GM18517 (cell line): ENCODE measurements around the gene DNAJB12.
"Not testable (repeated sequence)": the region's sequence is repeated elsewhere in the genome, so short reads cannot be mapped to it uniquely, and the experiment has no call there.

ENCODE experiments used
- ATAC-seq: cut with Tn5 transposase; IDR thresholded peaks from one replicate; pipeline ENCODE4 v1.9.1; 2021; ENCODE audit warnings: mild to moderate bottlenecking, moderate library complexity; ENCODE audit not compliant: unreplicated experiment

The DNAJB12 gene

GRCh38 chr10:72354356-72355213 is at the start of gene DNAJB12:
Gene DNAJB12 (minus strand): TSS chr10:72354919. CDS start chr10:72354897, 22 bp downstream.
- peak; percentile 68 for ATAC-seq

GRCh38 chr10:72395581-72395980 is 40.9 kb upstream of the DNAJB12 start:
- not testable (repeated sequence) for ATAC-seq

GRCh38 chr10:72392571-72392970 is 37.9 kb upstream of the DNAJB12 start:
- ATAC-seq: no peak

GRCh38 chr10:72390764-72391163 is 36.0 kb upstream of the DNAJB12 start:
- no peak for ATAC-seq

GRCh38 chr10:72389716-72390115 is 35.0 kb upstream of the DNAJB12 start:
- ATAC-seq: no peak

GRCh38 chr10:72389014-72389413 is 34.3 kb upstream of the DNAJB12 start:
- ATAC-seq: no peak

GRCh38 chr10:72388062-72388461 is 33.3 kb upstream of the DNAJB12 start:
- ATAC-seq: no peak

- no peak for ATAC-seq
Measured at GRCh38 chr10:72386916-72387586, 32.3 kb upstream of the DNAJB12 start.

GRCh38 chr10:72385724-72386123 is 31.0 kb upstream of the DNAJB12 start:
- ATAC-seq: no peak

GRCh38 chr10:72384982-72385381 is 30.3 kb upstream of the DNAJB12 start:
- ATAC-seq: not testable (repeated sequence)

- ATAC-seq: no peak
Measured at GRCh38 chr10:72379776-72380175, 25.1 kb upstream of the DNAJB12 start.

GRCh38 chr10:72379062-72379461 is 24.3 kb upstream of the DNAJB12 start:
- no peak for ATAC-seq

- no peak for ATAC-seq
Measured at GRCh38 chr10:72375585-72375984, 20.9 kb upstream of the DNAJB12 start.

GRCh38 chr10:72375173-72375572 is 20.5 kb upstream of the DNAJB12 start:
- no peak for ATAC-seq

- no peak for ATAC-seq
Measured at GRCh38 chr10:72370201-72370722, 15.5 kb upstream of the DNAJB12 start.

GRCh38 chr10:72367301-72367960 is 12.7 kb upstream of the DNAJB12 start:
- ATAC-seq: no peak

GRCh38 chr10:72365106-72365895 is 10.6 kb upstream of the DNAJB12 start:
- no peak for ATAC-seq

GRCh38 chr10:72364239-72364777 is 9.6 kb upstream of the DNAJB12 start:
- peak; percentile 83 for ATAC-seq

- no peak for ATAC-seq
Measured at GRCh38 chr10:72356987-72357386, 2.3 kb upstream of the DNAJB12 start.

GRCh38 chr10:72356115-72356514 is 1.4 kb upstream of the DNAJB12 start:
- no peak for ATAC-seq
